GM21576 (cell line): Measurements from ENCODE around the gene CSNK1E.
"Not testable (repeated sequence)": the region's sequence is repeated elsewhere in the genome, so short reads cannot be mapped to it uniquely, and the experiment has no call there.

Experiments
- ATAC-seq: cut with Tn5 transposase; IDR thresholded peaks from one replicate; pipeline ENCODE4 v1.9.1; 2021; ENCODE audit warnings: mild to moderate bottlenecking, moderate library complexity; ENCODE audit not compliant: unreplicated experiment

Gene CSNK1E

DNA sequence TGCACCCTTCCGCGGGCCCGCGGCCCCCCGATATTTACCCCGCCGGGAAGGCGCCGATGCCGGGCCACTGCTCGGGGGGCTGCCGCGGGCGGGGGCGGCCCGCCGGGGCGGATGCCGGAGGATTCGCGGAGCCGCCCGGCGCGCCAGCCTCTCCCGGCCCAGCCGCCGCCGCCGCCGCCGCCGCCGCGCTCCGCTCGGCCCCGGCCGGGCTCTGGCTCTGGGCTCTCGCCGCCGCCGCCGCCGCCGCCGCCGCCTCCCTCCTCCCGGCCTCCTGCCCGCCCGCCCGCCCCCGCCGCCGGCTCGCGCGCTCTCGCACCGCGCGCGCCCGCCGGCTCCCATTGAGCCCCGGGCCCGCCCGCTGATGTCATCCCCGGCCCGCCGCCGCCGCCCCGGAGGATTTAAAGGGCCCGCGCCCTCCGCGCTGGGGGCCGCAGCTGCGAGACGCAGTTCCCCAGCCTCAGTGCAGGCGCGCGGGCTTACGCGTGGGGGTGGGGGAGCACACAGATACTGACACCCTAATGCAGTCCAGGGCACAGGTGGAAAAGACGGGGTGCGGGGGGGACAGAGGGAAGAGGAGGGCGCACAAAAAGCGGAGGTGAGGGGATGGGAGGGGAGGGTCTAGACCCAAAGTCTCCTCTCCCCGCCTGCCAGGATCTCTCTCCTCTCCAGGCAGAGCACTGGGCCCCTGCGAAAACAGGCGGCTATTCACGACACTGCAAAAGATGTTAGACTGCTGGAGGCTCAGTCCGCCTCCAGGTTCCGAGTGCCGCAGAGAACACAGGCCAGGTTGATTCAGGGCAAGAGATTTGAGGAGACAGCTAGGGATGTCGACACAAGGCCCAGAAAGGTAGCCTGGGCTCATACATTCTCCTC lies at the start of gene CSNK1E:
CSNK1E (minus strand) TSS at position 312 of the 873 bp plus-strand sequence. CDS start 3,276 bp downstream, outside the sequence.
- ATAC-seq, result no peak

DNA sequence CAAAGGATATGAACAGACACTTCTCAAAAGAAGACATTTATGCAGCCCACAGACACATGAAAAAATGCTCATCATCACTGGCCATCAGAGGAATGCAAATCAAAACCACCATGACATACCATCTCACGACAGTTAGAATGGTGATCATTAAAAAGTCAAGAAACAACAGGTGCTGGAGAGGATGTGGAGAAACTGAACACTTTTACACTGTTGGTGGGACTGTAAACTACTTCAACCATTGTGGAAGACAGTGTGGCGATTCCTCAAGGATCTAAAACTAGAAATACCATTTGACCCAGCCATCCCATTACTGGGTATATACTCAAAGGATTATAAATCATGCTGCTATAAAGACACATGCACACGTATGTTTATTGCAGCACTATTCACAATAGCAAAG lies 48.6 kb upstream of the CSNK1E start:
- not testable (repeated sequence) for ATAC-seq

DNA sequence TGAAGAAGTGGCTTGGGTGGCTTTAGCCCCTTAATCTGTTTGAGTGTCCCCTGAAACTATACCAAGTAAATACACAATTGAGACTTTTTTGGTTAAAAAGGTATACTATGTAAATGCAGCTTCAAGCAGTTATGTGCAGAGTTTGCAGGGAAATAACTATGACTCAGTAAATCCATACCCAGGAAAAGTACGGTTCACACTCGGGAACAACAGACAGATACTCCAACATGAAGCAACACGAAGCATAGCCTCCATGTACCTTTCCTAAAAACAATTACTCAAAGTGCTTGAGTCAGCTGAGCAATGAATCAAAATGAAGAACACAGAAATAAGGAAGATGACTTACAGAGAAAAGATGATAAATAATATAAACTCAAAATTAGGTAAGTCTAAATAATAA lies 47.9 kb upstream of the CSNK1E start:
- not testable (repeated sequence) for ATAC-seq

DNA sequence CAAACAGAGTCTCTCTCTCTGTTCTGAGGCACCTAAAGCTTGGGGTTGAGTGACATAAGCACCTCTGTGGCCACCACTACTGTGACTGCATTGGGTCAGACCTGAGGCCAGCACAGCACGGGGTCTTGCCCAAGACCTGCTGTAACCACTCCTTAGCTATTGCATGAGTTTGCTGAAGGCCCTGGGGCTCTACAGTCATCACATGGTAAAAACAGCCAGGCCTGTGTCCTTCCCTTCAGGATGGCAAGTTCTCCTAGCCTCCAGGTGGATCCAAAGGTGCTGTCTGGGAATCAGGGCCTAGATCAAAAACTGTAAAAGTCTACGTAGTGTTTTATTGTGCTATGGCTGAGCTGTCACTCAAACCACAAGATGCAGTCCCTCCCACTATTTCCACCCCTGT lies 43.3 kb upstream of the CSNK1E start:
- not testable (repeated sequence) for ATAC-seq

GRCh38 chr22:38359817-38360216 lies 42.6 kb upstream of the CSNK1E start:
- ATAC-seq, result not testable (repeated sequence)

DNA sequence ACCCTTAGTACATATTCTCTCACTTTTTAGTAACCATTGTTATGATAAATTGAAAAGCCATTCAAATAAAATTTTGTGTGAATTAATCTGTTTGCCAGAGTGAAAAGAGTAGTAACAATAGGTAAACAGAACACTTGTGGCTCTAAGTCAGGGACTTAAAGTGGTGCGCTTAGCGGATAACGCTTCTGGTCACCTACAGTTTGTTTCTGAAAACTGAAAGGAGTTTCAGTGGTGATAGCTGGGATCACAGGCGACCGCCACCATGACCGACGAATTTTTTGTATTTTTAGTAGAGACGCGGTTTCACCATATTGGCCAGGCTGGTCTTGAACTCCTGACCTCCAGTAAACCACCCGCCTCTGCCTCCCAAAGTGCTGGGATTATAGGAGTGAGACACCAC lies 40.7 kb upstream of the CSNK1E start:
- not testable (repeated sequence) for ATAC-seq

DNA sequence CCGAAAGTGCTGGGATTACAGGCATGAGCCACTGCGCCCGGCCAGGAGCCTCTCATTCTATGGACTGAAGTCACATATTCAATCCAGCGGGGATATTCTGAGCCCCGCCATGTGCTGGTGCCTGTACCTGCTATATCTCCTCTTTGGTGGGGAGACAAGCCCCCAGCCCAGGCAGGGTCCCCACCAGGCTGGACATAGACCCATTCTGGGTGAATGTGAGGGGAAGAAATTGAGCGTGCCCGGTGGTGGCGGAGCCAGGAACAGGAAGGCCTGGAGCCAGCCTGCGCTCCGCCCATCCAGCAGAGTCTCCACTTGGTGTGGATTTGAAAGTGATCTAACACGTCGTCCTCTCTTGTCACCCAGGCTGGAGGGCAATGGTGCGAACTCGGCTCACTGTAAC lies 38.0 kb upstream of the CSNK1E start:
- no peak for ATAC-seq

- no peak for ATAC-seq
Measured at GRCh38 chr22:38353701-38354100, 36.5 kb upstream of the CSNK1E start.

GRCh38 chr22:38353142-38353629 lies 36.0 kb upstream of the CSNK1E start:
- ATAC-seq, result no peak

GRCh38 chr22:38352436-38352835 lies 35.2 kb upstream of the CSNK1E start:
- no peak for ATAC-seq

GRCh38 chr22:38350444-38351359 lies 33.5 kb upstream of the CSNK1E start:
- no peak for ATAC-seq

- no peak for ATAC-seq
Measured at GRCh38 chr22:38348751-38349496, 31.7 kb upstream of the CSNK1E start.

DNA sequence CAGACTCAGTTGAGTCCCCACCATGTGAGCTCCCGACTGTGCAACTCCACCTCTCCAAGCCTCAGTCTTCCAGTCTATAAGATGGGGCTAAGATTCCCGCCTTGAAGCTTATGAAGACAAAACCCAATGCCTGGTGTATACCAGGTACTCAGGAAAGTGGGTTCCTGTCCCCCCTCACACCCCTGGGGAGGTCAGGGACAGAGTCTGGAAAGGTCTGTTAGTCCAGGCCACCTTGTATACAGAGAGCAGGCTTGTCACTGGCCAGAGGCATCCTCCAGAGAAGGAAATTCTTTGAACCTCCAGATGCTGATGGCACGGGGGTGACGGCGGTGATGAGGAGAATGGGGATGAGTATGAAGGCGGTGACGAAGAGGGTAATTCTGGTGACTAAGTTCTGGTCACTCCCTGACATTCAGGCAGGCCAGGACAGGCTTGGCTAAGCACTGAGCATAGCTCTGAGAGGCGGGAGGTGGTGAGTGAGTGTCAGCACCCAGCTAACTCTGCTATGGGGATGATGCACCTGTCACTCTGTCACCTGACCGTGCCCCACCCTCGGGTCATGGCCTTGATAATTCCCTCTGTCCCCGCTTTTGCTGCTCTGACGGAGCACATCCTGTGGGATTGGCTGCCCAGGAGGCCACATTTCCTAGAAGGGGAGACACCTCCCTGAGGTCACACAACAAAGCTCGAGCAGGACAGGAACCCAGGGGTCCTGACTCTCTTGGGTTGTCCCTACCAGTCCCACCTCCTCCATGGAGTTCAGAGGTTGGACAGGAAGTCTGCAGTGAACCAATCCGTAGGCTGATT lies 30.9 kb upstream of the CSNK1E start:
- ATAC-seq, result no peak

DNA sequence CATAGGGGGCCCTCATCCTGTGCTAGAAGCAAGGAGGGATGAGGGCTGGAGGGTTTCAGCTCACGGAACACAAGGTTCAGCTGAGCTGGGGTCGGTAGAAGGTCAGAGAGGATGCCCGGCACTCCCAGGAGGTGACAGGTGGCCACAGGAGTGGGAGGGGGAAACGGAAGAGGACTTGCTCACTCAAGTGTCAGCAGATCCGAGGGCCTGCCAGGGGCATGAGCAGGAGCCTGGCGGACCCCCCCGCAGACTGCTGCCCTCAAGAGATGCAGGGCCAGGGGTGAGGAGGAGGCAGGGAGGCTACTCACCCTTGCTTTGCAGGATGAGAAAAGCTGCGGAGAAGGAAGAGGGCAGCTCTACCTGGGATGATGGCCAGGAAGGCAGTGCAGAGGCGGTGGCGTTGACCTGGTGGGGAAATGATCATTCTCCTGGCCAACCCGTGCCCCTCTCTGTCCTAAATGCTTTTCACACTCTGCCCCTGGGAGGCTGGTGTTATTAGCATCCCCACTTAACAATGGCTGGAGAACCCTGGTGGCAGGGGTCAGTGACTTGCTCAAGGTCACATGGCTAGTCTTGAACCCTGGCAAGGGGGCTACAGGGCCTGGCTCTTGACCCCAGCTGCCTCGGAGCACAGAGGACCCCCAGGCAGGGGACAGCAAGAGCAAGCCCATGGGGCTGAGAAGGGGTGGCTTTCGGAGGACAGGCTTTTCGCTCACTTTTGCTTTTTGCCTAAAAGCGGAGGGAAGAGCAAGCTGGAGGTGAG lies 30.1 kb upstream of the CSNK1E start:
- no peak for ATAC-seq

- no peak for ATAC-seq
Measured at GRCh38 chr22:38346506-38346905, 29.3 kb upstream of the CSNK1E start.

DNA sequence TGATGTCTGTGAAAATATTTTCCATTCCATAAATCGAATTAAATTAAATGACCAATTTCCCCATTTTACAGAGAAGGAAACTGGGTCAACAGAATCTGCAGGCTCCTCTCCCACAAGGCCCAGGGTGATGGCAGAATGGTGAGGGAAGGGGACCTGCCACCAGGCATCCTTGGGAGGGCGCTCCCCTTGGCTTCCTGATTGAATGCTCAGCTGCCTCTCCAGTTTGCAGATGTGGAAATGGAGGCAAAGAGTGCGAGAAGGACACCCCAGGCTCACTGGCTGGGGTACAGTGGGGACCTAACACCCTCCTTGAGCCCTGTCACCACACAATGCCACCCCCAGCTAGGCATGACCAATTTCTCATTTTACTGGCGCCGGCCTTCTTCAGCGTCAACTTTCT lies 28.5 kb upstream of the CSNK1E start:
- ATAC-seq, result no peak

- ATAC-seq, result not testable (repeated sequence)
Measured at GRCh38 chr22:38339893-38340292, 22.7 kb upstream of the CSNK1E start.

DNA sequence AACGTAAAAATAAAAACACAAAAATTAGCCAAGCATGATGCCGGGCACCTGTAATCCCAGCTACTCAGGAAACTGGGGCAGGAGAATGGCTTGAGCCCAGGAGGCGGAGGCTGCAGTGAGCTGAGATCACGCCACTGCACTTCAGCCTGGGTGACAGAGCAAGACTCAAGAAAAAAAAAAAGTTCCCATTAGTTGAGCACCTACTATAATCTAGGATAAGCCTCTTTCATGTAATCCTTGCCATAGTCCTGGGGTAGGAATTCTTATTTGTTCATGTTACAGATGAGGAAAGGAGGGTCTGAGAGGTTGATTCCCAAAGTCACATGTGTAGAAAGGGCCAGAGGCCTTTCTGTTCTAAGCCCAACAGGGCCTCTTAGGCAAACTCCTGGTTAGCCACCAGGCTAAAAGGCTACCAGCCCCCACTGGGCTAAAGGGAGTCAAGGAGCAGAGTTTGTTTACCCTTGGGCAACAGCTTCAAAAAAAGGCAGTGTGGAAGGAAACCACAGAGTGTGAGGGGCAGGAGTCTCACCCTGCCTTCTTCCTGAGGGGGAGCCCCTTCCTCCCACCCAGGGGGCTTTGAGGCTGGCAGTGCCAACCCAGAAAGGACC lies 21.6 kb upstream of the CSNK1E start:
- ATAC-seq, result no peak

DNA sequence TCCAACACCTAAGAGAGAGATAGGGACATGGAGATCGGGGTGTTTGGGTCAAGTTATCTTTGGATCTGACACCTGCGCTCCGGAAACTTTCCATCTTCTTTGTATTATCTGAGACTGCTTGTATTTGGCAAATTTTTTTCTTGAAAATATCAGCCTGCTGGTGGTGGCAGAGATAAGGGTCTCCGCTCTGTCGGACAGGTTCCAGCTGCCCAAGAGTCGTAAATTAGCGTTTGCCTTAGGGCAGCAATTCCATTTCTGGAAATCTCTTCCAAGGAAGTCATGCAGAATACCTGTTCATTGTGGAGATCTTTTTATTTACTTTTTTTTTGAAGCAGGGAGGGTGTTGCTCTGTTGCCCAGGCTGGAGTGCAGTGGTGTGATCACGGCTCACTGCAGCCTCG lies 19.5 kb upstream of the CSNK1E start:
- ATAC-seq, result no peak
